GM20000 (cell line): Measurements from ENCODE around the gene HSF5.

ENCODE experiments used
- DNase-seq: peaks from one replicate; pipeline ENCODE4 v3.0.0; 2012; ENCODE audit warnings: low spot score
- CTCF ChIP-seq: IDR thresholded peaks from 2 replicates; pipeline ENCODE4 v1.5.1; 2012; ENCODE audit warnings: mild to moderate bottlenecking, control low read depth; ENCODE audit errors: extremely low read depth, missing control alignments

The HSF5 gene

DNA sequence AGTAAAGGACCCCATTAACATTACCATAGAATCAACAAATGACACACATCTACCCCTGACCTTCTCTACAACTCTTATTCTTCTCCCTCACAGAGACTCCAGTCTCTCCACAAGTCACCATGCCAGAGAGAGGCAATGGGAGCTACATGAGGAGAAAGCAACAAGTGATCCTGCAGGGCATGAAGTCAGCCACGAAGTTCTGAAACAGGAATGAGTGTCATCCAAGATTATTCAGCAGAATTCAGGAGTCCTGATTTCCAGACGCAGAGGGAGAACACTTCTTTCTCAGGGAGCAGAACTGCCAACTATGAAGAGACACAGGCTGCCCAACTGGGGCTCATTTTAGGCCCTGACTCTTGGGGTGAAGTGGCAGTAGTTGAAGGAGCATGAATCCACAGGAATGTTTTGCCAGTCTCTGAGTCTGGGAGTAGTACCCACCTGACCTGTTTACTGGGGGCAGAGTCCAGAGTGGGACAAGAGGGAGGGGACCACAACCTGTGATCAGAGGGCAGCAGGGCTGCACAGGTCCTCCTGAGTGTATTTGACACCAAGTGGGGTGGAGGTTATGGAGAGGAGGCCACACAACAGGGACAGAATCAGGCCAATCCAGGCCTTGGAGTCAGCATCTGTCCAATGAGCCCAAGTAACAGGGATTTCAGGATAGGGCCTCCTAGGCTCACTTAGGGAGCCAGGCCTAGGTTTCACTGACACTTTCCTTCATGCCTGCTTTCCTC lies 28.6 kb upstream of the HSF5 start:
- TF ChIP-seq CTCF, result no peak
- no peak for DNase-seq

DNA sequence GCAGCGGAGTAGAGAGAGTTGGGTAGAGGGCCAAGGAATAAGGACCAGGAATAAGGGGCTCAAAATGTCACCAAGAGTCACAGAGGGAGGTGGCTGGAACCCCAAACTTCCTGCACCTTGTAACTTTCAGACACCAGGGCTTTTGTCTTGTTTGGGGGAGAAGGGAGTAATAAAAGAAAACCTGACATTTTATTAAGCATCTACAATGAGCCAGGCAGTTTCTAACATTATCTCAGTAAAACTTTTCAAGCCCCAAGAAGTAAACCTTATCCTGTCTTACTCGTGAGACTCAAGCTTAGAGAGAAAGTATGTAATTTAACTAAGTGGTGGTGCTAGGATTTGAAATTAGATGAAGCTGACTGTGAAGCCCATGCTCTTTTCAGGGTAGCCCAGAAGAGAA lies 27.1 kb upstream of the HSF5 start:
- no peak for TF ChIP-seq CTCF
- DNase-seq, result no peak

GRCh38 chr17:58514770-58515157 lies 26.6 kb upstream of the HSF5 start:
- DNase-seq, result no peak
- TF ChIP-seq CTCF, result no peak

GRCh38 chr17:58513965-58514769 lies 26.0 kb upstream of the HSF5 start, which contains the start of gene MTMR4:
MTMR4 (minus strand) TSS chr17:58514638; CDS start chr17:58514407, 231 bp downstream.
- no peak for TF ChIP-seq CTCF
- DNase-seq, result peak; percentile 94

- no peak for TF ChIP-seq CTCF
- peak; percentile 62 for DNase-seq
Measured at GRCh38 chr17:58513267-58513964, 25.2 kb upstream of the HSF5 start.

- no peak for TF ChIP-seq CTCF
- DNase-seq, result no peak
Measured at GRCh38 chr17:58510075-58510474, 21.9 kb upstream of the HSF5 start.
